NOMO-1 treated with dmso at 0.1 percent for 144 hours (cell line): ENCODE data around the gene PID1.

Source experiments
- DNase-seq: peaks from one replicate; lab custom pipeline; 2025; ENCODE audit not compliant: unreplicated experiment; lab: John Stamatoyannopoulos, UW

PID1 gene

DNA sequence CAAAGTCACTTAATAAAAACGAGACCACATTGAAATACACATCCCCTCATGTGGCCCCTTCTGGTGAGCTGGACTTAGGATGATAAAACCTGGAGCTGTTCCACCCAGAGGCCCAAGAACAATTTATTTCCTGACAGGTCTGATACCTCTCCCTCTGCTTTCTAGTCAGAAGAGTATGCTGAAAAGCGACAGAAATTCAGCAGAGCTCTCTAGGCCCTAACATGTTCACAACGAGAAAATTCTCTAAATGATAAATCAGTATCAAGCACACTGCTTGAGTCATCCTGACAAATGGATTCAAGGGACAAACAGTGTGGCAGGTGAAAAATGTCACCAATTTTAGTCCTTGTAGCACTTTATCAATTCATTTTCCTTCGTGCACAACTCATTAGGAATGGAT, 233.5 kb downstream of the PID1 start:
- no peak for DNase-seq

DNA sequence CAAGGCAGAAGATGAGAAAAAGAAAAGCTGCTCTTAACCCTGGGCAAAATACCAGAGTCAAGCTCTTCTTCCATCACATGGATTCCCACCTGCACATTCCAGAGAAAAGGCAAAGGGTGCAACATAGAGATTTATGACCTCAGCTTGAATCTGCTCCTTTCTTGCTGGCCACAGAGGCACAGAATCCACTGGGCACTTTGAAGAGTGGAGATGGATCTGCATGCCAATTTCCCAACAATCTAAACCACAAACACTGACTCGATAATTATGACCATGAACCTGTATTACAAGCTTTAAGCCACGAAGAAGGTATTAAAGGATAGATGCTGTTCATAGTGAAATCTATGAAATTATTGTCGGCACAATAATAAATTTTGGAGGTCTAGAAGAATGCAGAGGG, 237.3 kb downstream of the PID1 start:
- no peak for DNase-seq

DNA sequence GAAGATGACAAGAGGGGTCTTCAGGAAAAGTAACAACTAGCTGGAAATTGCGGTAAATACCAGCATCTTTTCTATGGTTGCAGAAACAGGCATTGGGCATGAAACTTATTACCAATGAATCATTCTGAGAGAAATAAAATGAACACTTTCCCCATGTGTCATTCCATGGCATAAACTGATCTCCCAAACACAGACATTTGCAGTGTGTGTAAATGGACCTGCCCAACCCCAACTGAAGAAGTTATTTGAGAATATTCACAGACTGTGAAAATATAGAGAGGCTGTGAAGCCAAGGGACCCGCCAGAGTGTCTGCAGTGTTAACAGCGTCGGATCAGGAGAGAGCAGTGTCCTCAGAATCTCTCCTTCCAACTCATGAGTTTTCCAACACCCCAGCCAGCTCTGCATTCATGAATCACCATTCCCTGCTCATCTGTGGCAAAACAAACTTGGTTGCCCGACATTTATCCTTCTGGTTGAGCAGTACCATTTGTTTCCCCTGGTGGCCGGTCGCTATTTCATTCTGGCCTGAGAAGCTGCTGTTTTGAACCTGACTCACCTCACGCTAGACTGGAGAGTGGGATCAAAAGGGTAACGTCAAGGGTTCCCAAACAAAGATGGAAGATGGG, 238.4 kb downstream of the PID1 start:
- no peak for DNase-seq

DNA sequence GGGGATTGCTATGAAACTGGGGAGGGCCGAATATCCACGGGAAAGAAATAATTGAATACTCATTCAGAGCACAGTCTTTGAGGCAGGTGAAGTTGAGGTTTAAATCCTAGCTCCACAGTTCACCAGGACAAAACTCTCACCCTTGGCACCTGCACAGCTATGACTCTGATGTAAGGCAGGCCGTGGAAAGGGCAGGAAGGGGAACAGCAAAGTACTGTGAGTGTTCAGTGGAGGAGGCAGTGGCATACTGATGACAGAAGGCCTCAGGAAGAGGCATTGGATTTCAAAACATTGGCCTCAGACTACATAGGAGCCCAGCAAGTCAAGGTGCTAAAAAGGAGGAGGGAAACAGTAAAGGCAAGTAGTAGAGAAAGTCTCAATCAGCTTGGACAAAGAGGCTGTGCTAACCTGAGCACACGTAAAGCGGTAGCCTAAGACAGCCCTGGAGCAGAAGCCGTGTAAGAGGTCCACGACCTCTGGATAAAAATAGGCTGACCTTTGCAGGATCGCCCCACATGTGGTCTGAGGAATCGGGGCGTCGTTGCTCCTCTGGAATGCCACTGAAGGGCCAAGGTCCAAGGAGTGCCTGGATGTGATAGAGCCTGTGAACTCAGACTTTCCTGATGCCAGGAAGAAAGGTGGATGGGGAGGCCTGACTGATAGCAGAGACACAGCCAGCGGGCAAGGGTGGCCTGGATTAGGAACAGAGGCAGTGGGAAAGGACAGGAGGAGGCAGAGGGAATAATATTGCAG, 243.6 kb downstream of the PID1 start:
- DNase-seq = no peak

- DNase-seq = no peak
Observed at GRCh38 chr2:229025653-229026052, 245.4 kb downstream of the PID1 start.

DNA sequence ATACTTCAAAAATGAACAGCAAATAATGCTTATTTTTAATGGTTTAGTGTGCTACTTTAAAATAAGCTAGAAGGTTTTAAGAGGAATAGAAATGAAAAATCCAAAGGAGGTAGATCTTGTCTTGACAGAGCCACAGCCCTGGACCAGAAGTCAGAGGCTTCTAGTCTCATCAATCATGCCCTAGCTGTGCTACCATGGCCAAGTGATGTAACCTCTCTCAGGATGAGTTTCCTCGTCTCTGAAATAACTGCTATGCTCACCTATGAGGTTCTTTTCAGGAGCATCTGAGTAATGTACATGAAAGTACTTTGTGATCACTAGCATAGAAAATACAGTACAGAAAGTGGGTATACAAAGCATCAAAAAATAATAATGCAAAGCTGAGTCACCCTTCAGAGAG, 248.4 kb downstream of the PID1 start:
- no peak for DNase-seq

GRCh38 chr2:229022071-229022470, 249.0 kb downstream of the PID1 start:
- DNase-seq = no peak

GRCh38 chr2:229009816-229010215, 261.3 kb downstream of the PID1 start:
- no peak for DNase-seq

DNA sequence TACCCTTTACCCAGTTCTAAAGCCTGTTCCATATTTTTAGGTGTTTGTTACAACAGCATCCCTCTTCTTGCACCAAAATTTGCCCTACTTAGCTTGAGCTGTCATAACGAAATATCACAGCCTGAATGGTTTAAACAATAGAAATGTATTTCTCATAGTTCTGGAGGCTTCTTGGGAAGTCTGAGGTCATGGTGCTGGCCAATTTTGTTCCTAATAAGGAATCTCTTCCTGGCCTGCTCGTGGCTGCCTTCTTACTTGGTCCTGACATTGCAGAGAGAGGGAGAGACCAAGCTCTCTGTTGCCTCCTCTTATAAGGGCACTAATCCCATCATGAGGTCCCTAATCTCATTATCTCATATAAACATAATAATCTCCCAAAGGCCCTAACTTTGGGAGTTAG, 267.8 kb downstream of the PID1 start:
- DNase-seq = no peak

- DNase-seq = no peak
Observed at GRCh38 chr2:229001196-229001595, 269.9 kb downstream of the PID1 start.

DNA sequence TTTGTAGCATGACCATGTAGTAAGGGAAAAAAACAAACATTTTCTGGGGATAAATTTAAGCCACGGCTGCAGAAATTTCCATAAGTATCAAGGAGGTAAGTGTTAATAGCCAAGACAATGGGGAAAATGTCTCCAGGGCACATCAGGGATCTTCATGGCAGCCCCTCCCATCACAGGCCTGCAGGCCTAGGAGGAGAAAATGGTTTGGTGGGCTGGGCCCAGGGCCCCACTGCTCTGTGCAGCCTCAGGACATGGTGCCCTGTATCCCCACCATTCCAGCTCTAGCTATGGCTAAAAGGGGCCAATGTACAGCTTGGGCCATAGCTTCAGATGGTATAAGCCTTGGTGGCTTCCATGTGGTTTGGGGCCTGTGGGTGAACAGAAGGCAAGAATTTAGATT, 271.8 kb downstream of the PID1 start:
- no peak for DNase-seq

DNA sequence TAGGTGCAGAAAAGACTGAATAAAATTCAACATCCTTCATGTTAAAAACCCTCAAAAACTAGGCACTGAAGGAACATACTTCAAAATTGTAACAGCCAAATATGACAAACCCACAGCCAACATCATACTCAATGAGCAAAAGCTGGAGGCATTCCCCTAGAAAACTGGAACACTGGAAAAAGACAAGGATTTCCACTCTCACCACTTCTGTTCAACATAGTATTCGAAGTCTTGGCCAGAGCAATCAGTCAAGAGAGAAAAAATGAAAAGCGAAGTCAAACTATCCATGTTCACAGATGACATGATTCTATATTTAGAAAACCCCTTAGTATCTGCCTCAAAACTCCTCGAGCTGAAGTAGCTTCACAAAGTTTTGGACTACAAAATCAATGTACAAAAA, 282.3 kb downstream of the PID1 start:
- no peak for DNase-seq

DNA sequence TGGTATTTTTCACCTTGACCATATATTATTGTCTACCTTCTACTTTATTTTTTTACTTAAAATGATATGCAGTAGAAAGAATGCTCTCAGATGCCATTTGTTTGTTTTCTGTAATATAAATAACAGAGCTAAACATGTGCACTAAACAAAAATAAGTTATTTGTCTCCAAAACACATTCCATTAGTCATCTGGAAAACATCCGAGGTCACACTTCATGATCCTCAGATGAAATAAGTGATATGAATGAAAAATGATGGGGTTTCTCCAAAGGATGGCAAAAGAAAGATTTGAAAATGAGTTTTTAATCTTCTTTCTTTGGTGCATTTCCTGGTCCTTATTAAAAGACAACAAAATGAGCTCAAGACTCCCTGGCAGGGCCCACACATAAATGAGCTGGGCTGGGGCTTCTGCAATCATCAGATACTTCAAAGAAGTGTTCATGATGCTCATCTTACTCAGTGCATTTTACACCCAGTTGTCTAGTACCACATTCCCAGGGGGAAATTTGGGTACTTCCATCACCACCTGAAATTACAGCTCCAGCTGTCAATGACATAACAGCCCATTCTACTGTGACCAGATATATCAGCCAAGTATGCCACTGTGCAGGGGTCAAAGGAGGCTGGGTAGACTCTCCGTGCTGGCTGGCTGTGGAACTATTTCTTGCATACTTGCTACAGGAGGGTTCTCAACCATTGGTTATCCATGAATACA, 283.5 kb downstream of the PID1 start:
- no peak for DNase-seq

DNA sequence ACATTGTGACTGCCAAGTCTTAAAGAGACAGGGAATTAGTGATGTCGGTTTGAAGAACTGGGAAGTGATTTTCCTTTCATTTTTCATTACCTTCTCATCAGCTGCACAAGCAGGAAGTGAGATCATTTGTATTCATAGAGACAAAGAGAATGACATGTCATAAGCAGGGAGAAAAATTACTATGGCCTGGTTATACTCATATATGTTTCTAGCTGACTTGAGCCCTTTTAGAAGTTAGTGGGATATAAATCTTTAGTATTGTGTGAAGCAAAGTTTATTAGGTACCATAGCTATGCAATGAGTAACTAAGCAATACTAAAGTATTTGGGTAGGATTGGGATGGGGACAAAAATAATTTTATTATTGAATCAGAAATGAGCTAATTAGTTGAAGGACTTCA, 284.1 kb downstream of the PID1 start:
- no peak for DNase-seq

- no peak for DNase-seq
Observed at GRCh38 chr2:228983700-228984099, 287.4 kb downstream of the PID1 start.

DNA sequence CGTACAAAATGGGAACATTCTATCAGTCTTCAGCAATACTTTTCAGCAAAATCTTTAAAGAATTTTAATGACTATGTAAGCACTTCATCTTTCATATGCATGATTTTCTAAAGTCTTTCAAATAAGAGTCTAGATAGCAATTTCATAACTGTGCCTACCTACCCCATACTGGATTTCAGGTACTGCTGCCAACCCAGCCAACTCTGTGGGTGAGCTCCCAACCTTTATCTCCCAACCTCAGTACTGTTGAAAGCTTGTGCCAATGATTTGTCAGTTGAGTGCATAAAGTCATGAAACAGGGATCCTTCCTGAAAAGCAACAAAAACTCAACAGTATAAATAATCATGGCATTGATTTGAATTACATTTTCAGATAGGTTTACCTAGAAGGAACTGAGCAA, 296.9 kb downstream of the PID1 start:
- DNase-seq = no peak
